Measurements from ENCODE around the gene NGF. TPM values are rescaled to one million over a fixed set of nuclear protein-coding genes. Genes with fewer than 3 reads are reported as not detected.

The NGF gene
- total RNA-seq, 1 experiment from 2014 or later = not detected

- no peak for DNase-seq (ENCODE audit: low spot score)
Observed at GRCh38 chr1:115238336-115239147, 99.5 kb downstream of the NGF start.

DNA sequence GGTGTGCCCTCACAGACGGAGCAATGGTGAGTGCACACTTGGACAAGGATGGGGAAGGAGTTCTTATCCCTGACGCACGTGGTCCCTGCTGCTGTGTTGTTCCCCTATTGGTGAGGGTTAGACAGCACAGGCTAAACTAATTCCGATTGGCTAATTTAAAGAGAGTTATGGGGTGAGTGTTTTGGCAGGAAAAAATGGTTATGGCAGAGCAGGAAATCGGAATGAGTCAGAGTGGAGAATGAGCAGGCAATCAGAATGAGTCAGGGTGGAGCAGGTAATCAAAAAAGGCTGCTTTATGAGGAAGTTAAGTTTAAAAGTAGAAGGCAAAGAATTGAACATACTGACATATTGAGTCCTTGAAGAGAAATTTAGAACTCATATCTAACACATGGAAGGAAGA is 100.5 kb downstream of the NGF start:
- DNase-seq (ENCODE audit: low spot score) = no peak

- no peak for DNase-seq (ENCODE audit: low spot score)
Observed at GRCh38 chr1:115237023-115237422, 101.0 kb downstream of the NGF start.

Other genes with a start within 250 kb of the NGF start
- gene TSPAN2, start 248.7 kb downstream of the NGF start, total RNA-seq (2014; rRNA removed; shearing (Covaris generic)) = 1.3 and 3.7 TPM in 2 replicates